GM19239 (cell line): Measurements from ENCODE around the gene PYCR2.

Experiments used
- DNase-seq: peaks from one replicate; pipeline ENCODE4 v3.0.0; 2011; ENCODE audit warnings: low spot score; ENCODE audit not compliant: insufficient read length
- FAIRE-seq: peaks from 2 replicates; lab custom pipeline; 2011; peaks lifted over from hg19 to GRCh38; lab: Jason Lieb, UNC

The PYCR2 gene

DNA sequence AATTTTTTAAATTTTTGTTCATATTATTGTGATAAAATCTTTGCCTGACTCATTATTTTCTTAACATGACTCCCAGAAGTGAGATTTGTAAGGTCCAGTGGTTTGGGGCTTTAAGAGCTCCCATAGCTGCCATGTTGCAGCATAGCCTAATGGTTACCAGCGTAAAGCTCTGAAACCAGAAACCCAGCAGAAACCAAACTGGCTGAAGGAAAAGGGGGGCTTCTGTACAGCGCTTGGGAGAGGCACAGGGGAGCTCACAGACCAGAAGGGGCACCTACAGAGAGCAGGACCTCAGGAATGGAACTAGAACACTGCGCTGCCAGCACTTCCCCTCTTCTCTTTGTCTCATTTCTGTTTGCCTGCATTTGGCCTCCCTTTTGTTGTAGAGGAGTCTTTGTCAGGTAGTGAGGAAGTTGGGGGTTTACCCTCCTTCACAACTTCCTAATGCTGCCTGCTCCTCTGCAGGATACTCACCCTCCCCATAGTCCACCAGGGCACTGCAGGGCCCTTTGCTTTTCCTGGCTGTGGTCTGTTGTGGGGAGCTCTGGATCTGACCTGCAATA lies 2.6 kb upstream of the PYCR2 start:
- no peak for DNase-seq
- FAIRE-seq = no peak

DNA sequence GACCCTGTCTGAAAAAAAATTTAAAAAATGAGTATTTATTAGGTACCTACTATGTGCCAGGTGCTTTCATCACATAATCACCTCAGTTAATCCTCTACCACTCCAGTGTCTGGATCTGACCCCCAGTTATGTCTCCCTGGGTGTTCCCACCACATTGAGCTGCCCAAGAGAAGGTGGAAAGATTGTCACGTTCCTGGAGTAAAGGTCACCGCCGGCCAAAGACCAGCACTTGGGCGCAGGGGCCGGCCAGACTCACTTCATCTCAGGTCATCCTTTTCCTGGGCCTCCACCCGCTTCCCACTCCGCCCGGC lies 714 bp downstream of the PYCR2 start:
- FAIRE-seq = no peak
- no peak for DNase-seq

DNA sequence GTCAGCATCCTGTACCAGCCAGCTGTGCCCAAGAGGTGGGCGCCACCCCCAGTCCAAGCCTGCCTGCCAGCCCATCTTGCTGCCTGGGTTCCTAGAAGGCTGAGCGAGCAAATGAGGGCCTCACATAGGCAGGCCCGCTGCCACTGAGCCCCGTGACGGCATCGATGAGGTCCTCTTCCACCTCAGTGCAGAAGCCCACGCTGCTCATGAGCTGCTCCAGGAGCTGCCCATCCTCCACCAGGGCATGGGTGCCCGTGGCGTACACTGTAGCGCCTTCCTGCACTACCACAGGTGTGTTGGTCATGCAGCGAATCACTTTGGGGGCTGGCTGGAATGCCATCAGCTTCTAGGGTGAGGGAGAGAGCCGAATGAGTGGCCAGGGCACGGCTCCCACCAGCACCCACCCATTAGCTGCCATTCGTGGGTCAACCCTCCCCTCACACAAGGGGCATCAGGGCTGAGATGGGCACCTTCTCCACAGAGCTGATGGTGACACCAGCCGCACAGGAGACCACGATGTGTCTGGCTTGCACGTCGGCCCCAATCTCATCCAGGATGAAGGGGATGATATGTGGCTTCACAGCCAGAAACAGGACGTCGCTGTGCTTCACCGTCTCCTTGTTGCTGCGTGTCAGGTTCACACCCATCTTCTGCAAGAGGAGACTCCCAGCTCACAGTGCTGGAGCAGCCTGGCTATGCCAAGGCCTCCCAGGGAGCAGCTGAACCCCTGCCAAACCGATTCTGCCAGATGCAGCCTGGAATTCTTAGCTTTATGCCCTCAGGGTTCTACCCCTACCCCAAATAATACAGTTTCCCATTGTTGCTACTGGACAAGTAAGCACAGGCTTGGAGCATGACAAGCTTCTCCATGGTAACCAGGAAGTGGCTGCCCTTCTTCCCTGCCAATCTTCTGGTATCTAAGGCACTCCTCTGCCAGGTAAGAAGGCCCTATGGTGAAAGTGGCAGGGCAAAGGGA lies 2.0 kb downstream of the PYCR2 start:
- FAIRE-seq = no peak
- no peak for DNase-seq

DNA sequence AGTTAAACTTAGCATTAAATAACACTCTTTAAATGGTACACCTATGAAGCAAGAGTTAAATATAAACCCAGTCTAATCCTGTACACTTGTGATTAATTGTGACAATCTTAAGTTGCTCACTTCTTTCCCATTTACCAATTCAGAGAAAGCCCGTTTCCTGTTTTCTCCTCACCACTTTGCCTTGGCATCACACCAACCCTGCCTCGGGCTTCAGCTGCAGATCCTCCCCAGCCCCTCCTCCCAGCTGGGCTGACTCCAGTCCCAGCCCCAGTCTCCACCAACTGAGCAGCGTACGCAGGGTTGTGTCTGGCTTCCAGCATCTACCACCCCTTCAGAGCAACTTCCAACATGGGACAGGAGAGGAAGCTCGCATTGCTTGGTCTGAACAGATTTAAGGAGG lies 4.1 kb downstream of the PYCR2 start:
- DNase-seq (no peak), FAIRE-seq (no peak)

DNA sequence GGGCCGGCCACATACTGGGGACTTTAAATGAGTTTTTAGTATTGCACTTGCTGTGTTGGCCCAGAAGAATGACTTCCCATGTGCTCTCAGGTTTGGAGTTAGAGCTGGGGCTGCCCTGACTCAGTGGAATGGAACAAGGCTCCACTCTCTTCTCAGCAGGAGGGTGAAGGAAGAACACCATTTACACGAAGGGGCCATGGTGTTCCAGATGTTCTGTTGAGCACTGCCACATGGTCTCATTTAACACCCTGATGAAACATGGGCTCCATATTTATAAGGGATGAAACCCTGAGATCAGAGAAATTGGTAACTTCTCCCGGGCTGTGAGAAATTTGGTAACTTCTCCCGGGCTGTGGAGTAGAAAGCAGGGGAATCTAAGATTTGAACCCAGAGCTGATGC lies 5.8 kb downstream of the PYCR2 start:
- FAIRE-seq (no peak), DNase-seq (no peak)

DNA sequence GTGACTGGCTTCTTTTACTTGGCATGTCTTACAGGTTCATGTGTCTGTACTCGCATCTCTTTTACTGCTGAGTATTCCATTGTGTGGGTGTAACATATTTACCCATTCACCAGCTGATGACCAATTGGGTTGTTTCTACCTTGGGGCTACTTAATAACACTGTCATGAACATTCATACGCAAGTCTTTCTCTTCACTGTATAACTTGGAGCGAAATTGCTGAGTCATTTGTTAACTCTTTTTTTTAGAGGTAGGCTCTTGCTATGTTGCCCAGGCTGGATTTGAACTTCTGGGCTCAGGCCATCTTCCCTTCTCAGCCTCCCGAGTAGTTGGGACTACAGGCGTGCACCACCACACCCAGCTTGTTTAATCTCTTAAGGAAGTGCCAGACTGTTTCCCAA lies 6.5 kb downstream of the PYCR2 start:
- FAIRE-seq (no peak), DNase-seq (no peak)

DNA sequence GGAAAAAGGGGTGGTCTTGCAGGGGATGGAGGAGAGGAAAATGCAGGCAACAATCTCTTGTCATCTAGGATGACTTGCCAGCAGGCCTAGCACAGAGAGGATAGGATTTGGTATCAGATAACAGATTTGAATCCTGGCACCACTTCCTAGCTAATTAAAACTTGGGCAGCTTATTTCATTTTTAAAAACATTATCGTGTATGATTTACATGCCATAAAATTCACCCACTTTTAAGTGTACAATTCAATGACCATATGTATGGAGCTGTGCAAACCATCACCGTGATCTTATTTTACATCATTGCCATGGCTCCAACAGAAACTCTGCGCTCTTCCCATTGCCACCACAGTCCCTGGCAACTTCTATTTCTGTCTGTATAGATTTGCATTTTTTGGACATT lies 6.9 kb downstream of the PYCR2 start:
- no peak for FAIRE-seq
- DNase-seq = no peak

DNA sequence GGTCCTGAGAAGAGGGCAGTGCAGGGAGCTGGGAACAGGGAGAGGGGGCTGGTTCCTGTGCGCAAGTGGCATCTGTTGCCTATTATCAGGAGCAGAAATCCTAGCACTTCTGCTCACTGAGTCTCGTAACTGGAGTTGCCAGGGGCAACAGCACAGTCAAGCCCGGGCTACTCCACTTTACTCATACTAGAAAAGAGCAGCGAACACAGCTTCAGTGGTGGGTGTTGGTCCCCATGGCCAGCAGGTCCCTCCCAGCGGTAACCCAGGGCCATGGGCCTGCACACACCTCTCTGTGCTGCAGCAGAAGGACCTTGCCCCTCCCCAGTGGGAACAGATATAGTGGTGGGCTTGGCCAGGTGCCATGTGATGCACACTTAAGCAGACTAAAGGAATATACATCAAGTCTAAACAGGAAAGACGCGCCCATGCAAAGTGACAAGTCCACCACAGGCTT lies 8.5 kb downstream of the PYCR2 start:
- FAIRE-seq = no peak

DNA sequence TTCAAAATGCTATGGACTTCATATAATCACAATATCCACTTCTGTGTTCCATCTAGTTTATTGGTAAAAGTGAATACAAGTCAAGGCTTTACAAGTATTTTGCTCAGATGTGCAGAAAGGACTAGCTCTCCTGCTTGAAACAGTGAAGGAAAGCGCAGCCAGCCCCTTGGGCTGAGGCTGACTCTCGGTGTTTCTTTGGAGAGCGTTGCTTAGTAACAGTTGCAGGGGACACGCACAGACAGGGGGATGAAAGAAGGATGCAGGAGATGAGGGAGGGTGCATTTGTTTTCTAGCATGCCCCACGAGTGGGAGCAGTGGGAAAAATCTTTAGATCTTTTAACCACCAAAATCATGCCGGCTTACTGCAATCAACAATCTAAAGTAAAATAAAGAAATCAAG lies 9.1 kb downstream of the PYCR2 start:
- FAIRE-seq (no peak), DNase-seq (no peak)

More for the DNA sequence above, 8.5 kb downstream of the PYCR2 start:
- no peak for DNase-seq

DNA sequence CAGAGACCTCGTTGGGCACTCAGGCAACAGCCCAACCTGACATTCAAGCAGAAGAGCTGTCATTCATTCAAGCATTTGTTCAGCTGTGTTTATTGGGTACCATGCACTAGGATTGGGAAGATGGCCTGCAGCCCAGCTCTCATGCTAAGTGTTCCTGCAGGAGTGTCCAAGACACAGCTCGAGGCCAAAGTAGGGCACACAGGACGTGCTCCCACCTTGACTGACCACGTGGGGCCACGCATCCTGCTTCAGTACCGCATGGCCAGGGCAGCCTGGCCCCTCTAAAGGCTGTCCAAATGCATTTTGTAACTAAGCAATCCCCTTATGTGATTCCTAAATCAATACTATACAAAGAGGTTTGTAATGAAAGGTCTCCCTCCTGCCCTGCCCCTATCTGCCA lies 9.7 kb downstream of the PYCR2 start:
- DNase-seq = no peak
- FAIRE-seq = no peak

DNA sequence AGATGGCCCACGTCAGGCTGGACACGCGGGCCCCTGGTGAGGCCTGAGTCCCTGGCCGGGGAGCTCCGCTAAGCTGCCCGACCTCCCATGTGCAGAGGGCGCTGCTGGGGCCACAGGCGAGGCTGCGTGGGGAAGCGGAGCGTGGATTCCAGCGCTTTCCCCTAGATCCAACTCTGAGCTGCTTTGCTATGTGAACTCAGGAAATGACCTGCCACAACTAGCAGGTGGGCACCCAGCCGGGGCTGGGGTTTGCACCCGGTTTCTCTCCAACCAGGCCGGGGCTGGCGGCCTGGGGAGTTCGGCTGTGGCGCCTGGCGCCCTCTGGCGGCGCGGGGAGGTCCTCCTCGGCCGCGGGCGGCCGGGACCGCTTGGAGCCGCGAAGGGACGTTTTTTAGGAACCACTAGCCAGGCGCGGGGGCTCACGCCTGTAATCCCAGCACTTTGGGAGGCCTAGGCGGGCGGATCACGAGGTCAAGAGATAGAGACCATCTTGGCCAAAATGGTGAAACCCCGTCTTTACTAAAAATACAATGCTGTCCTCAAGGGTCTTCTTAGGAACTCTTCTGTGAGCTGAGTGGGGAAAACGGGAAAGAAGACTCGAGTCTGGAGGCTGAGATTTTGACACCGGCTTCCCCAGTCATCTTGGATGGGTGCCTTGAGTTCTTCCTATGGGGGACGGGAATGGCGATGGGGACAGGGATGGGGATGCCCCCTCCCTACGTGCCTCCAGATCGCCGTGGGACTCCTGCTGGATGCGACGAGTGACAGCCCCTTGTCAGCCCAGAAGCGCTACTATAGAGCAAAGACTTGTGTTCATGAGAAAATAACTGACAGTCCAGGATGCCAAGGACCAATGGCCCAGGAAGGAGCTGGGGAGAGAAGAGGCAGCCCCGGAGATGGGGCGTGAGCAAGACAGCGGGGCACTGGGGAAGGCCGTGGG lies 12.6 kb downstream of the PYCR2 start:
- peak; percentile 70 for DNase-seq
- FAIRE-seq = no peak

DNA sequence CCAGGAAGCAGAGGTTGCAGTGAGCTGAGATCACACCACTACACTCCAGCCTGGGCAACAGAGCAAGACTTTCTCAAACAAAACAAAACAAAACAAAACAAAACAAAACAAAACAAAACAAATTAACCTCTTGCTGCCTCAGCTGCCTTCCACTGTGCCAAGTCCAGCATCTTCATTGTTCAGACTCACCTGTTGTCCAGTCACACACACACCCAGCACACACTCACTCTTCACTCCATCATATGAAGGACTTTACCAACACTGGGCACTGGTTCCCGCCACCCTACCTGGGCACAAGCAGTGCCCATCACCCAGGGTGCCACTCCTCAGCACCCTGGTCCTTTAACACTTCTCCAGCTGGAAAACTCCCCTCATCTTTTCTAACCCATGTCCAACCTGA lies 14.6 kb downstream of the PYCR2 start:
- no peak for FAIRE-seq

DNA sequence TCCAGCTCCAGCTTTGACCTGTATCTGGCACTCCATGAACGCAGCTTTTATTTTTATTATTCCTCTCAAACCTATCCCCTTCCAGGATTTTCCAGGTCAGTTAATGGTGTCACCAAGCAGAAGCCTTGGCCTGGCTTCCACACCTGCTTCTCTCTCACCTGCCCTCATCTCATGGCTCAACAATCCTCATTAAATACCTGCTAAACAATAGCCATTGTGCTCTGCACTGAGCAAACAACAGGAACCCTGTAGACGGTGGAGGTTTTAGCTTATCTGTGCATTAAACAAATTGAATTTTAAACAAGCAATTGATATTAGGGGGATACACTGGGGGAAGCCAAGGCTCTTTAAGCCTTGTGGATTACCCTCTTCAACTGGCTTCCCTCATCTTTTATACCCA lies 15.3 kb downstream of the PYCR2 start:
- FAIRE-seq = no peak
- no peak for DNase-seq

More for the DNA sequence above, 14.6 kb downstream of the PYCR2 start:
- DNase-seq = no peak

DNA sequence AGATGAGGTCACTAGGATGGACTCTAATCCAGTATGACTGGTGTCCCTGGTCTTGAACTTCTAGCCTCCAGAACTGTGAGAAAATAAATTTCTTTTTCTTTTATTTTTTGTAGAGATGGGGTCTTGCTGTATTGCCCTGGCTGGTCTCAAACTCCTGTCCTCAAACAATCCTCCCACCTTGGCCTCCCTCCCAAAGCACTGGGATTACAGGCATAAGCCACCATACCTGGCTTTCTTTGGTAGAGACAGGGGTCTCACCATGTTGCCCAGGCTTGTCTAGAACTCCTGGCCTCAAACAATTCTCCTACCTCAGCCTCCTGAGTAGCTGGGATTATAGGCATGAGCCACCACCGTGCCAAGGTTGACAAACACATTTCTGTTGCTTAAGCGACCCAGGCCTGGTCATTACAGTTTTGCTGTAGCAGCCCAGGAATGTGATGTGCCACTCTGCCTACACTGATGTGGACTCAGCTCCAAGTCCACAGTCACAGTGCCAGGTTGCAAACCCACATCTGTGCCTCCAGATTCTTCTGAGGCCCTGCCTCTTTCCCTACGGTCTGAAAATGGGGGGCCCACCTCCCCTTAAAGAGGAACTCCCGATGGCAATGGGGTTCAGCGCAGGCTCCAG lies 15.9 kb downstream of the PYCR2 start:
- FAIRE-seq = no peak
- DNase-seq = no peak

DNA sequence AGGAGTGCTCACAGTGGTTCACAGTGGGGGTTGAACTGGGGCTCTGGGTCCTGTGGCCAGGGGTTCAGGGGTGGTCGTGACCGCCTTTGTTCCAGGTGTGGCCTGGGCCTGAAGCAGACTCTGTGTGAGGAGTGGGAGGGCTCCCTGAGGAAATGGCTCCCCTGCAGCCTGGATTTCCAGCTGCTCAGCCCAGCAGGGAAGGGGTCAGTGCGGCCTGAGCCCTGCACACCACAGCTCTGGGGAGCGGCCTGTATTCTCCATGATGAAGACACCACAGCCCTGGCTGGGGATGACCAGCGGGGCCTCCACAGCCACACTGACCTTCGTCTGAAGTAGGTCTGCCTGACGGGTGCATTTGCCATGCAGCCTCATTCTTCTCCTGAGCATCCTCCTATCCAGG lies 16.7 kb downstream of the PYCR2 start:
- FAIRE-seq (no peak), DNase-seq (no peak)

DNA sequence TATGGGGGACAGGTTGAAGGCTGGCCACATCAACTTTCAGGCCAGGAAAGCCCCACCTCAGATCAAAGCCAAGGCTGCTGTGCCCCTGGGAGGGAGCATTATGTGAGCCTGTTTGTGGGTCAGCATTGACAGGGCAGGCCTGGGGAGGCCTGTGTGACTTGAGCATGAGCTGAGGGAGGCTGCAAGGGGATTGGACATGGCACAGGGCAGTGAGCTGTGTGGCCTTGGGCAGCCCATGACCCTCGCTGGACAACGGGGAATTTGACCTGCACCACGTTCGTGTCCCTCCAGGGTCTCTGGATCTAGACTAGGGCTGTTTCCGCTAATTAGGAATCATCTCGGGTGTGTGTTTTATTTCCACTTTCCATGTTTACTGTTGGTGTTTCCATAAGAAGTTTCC lies 17.6 kb downstream of the PYCR2 start:
- FAIRE-seq (no peak), DNase-seq (no peak)

DNA sequence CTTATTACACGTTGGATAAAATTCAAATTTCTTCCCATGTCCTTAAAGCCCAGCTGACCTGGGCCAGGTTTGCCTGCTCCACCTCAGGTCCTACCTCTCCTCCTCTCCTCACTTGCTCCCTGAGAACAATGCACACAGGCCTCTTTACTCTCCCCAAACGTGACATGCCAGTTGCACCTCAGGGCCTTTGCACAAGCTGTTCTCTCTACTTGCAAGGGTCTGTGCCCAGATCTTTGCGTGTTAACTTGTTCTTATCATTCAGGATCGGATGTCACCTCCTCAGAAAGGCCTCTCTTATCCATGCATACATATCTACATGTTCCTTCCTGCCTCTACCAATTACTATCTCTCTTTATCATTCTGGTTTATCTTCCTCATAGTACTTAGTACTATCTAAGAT lies 20.4 kb downstream of the PYCR2 start:
- no peak for FAIRE-seq

DNA sequence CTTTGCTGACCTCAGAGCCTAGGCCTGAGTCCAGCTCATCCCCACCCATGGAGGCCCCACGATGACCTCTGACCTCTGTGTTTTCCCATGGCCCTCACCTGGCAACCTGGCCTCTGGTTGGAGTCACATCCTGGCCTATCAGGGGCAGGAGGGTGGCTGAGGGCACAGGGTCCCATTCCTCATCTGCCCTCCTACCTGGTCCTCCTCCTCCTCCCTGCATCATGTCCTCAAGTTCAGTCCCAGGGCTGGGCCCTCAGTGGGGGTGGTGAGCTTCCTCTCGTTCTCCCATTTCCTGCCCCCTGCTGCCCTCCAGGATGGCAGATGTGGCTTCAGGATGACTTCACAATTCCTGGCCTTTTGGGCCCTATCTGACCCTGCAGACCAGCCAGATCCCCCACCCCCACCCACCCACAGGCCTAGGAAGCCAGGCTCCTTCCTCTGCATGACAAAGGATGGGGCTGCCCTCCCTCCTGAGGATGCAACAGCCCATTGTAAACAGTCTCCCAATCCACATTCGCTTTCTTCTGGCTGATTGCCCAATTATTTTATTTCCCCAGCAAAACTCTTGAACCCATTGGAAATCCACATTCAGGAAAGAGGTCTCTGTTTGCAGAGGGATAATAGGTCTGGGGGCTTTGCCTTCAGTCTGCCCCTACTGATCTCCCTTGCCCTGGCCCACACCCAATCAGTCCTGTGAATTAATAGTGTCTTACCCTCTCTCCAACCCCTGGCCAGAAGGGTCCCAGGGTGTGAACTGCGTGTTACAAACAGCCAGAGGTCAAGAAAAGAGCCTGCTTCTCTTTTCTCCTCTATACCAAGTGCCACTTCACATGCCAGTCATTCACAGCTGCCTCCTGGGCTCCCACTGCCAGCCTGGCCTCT lies 24.8 kb downstream of the PYCR2 start:
- no peak for FAIRE-seq
- DNase-seq = no peak

More for the DNA sequence above, 20.4 kb downstream of the PYCR2 start:
- no peak for DNase-seq
